DOHH2 (cell line): ENCODE results near the gene FIGNL1.

Source experiments
- H3F3A ChIP-seq: fragments of 200-600 bp; sonication (generic), shearing (Covaris generic); 2 replicates; pipeline ENCODE4 v1.6.0; 2016; ENCODE audit warnings: antibody characterized with exemption, mild to moderate bottlenecking; ENCODE audit not compliant: control insufficient read depth, insufficient read depth
- H3K27ac ChIP-seq: fragments of 200-600 bp; sonication (generic); 2 replicates; pipeline ENCODE4 v1.5.1; 2014; ENCODE audit warnings: low read depth, mild to moderate bottlenecking, low read length, moderate library complexity
- H3K27me3 ChIP-seq: fragments of 200-600 bp; sonication (generic); 2 replicates; pipeline ENCODE4 v1.6.1; 2014; ENCODE audit warnings: mild to moderate bottlenecking, low read length, mixed read lengths; ENCODE audit not compliant: control insufficient read depth
- H3K36me3 ChIP-seq: fragments of 200-600 bp; sonication (generic); 2 replicates; pipeline ENCODE4 v1.6.1; 2014; ENCODE audit warnings: mild to moderate bottlenecking, low read length, moderate library complexity, mixed read lengths; ENCODE audit not compliant: control insufficient read depth
- H3K4me1 ChIP-seq: fragments of 200-600 bp; sonication (generic); 2 replicates; pipeline ENCODE4 v1.6.1; 2014; ENCODE audit warnings: mild to moderate bottlenecking, low read length, mixed read lengths; ENCODE audit not compliant: control insufficient read depth
- H3K4me2 ChIP-seq: fragments of 200-600 bp; sonication (generic); 2 replicates; pipeline ENCODE4 v1.6.0; 2014; ENCODE audit warnings: mild to moderate bottlenecking, low read length, moderate library complexity
- H3K4me3 ChIP-seq: fragments of 200-600 bp; sonication (generic); 2 replicates; pipeline ENCODE4 v1.5.1; 2014; ENCODE audit warnings: mild to moderate bottlenecking, low read length, mixed read lengths
- H3K79me2 ChIP-seq: fragments of 200-600 bp; sonication (generic); 2 replicates; pipeline ENCODE4 v1.6.1; 2014; ENCODE audit warnings: mild to moderate bottlenecking, low read length, mixed read lengths; ENCODE audit not compliant: control insufficient read depth
- H3K9me2 ChIP-seq: fragments of 200-600 bp; sonication (generic); replicated peaks from 2 replicates; pipeline ENCODE4 v1.6.1; 2014; ENCODE audit warnings: mild to moderate bottlenecking, low read length, mixed read lengths; ENCODE audit not compliant: control insufficient read depth
- H3K9me3 ChIP-seq: fragments of 200-600 bp; sonication (generic); 2 replicates; pipeline ENCODE4 v1.6.1; 2014; ENCODE audit warnings: antibody characterized with exemption, low read length, mixed read lengths; ENCODE audit not compliant: control insufficient read depth, insufficient read depth
- H4K20me1 ChIP-seq: fragments of 200-600 bp; sonication (generic); 2 replicates; pipeline ENCODE4 v1.6.0; 2014; ENCODE audit warnings: low read depth, mild to moderate bottlenecking, antibody characterized with exemption, low read length, moderate library complexity; ENCODE audit not compliant: control insufficient read depth, insufficient read depth
- CTCF ChIP-seq: fragments of 200-600 bp; sonication (generic); IDR thresholded peaks from one replicate; pipeline ENCODE4 v1.5.1; 2014; ENCODE audit warnings: antibody characterized with exemption, mild to moderate bottlenecking, low read depth, low read length; ENCODE audit not compliant: poor library complexity, severe bottlenecking
- EZH2phosphoT487 ChIP-seq: fragments of 200-600 bp; sonication (generic); IDR thresholded peaks from 2 replicates; pipeline ENCODE4 v1.6.1; 2017; ENCODE audit warnings: borderline replicate concordance, mild to moderate bottlenecking, antibody characterized with exemption, low read length, moderate library complexity, mixed read lengths

The FIGNL1 gene

DNA sequence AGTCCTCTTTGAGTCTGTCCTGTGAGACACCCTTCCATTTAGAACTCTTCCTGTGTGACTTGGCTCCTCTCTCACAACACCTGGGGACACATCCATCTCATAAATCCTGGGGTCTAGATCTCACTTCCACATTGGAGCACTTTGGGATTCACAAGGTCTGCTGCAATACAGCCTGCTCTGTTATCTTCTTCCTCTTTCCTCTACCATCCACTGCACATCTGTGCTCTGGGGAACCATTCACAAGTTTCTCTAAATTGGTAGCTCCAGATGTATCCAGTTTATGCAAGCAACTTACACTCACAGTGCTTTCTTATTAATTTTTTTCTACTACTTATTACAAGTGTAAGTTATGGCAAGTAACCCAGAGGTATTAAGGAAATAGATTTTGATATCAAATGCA is 5.5 kb upstream of the FIGNL1 start:
- H3K36me3 ChIP-seq, result no peaks in the 10 kb centered on the region
- peaks cover 15% of the 10 kb centered on the region for H3K4me1 ChIP-seq
- TF ChIP-seq CTCF, result no peak
- TF ChIP-seq EZH2phosphoT487, result no peak
- no peaks in the 10 kb centered on the region for H3K9me3 ChIP-seq
- H3K4me3 ChIP-seq, result no peak overlapping the region
- no peaks in the 10 kb centered on the region for H3K9me2 ChIP-seq
- peaks cover 9% of the 10 kb centered on the region; the same call in 1 of the 2 replicates for H3K27me3 ChIP-seq
- 0 out of 2 replicates have a peak, but pooled peaks cover 2% of the 10 kb centered on the region for H3F3A ChIP-seq
- H4K20me1 ChIP-seq, result no peaks in the 10 kb centered on the region
- no peak overlapping the region for H3K4me2 ChIP-seq
- no peak overlapping the region for H3K27ac ChIP-seq
- H3K79me2 ChIP-seq, result peaks cover 4% of the 10 kb centered on the region

DNA sequence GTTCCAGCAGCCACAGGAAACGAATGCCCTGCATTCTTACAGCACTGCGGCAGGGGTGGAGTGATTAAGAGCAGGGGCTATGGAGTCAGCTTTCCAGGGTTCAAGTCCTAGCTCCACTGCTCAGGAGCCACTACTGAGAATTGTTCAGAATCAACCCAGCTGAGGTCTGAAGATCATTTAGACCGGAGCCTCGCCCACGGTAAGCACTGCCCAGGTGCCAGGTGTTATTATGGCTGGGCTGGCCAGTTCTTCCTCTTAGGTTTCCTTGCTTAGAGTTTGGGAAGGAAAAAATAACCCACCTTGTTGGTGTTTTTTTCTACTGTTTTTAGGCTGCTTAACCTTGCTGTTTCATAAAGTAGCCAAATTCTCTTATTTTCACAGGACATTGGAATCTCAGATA is 4.8 kb upstream of the FIGNL1 start:
- no peak for TF ChIP-seq CTCF
- no peak for TF ChIP-seq EZH2phosphoT487
- Histone ChIP-seq H3K9me2 (no peaks in the 10 kb centered on the region), H3K27ac (no peak overlapping the region), H3K36me3 (no peaks in the 10 kb centered on the region), H4K20me1 (no peaks in the 10 kb centered on the region), H3K79me2 (peaks cover 11% of the 10 kb centered on the region), H3F3A (0 out of 2 replicates have a peak, but pooled peaks cover 2% of the 10 kb centered on the region), H3K4me1 (peaks cover 19% of the 10 kb centered on the region), H3K4me2 (no peak overlapping the region), H3K9me3 (no peaks in the 10 kb centered on the region), H3K4me3 (no peak overlapping the region), H3K27me3 (peaks cover 9% of the 10 kb centered on the region; the same call in 1 of the 2 replicates)

GRCh38 chr7:50450590-50451032 is 461 bp upstream of the FIGNL1 start:
- Histone ChIP-seq H3F3A (no peaks in the 10 kb centered on the region), H3K9me3 (no peaks in the 10 kb centered on the region), H3K79me2 (peaks cover 47% of the 10 kb centered on the region), H3K4me1 (peaks cover 34% of the 10 kb centered on the region), H3K27me3 (no peaks in the 10 kb centered on the region), H3K9me2 (no peaks in the 10 kb centered on the region), H4K20me1 (no peaks in the 10 kb centered on the region), H3K4me3 (peak overlapping the region; percentile 88), H3K36me3 (peaks cover 36% of the 10 kb centered on the region), H3K27ac (peak overlapping the region; percentile 26), H3K4me2 (peak overlapping the region; percentile 89)
- TF ChIP-seq EZH2phosphoT487, result no peak
- TF ChIP-seq CTCF, result peak; percentile 39
